Measurements from ENCODE around the gene SLC25A43.

The SLC25A43 gene

GRCh38 chrX:119410854-119411253, 11.7 kb downstream of the SLC25A43 start:
- H3K36me3 ChIP-seq (ENCODE audit: insufficient read depth, low read depth, low read length), result 0 out of 2 replicates have a peak, but pooled peaks cover 3% of the 10 kb centered on the region
- no peak overlapping the region for H3K27ac ChIP-seq (ENCODE audit: low read length)
- H3K4me3 ChIP-seq (ENCODE audit: low read length), result no peak overlapping the region
- no peak overlapping the region for H3K9ac ChIP-seq (ENCODE audit: low read depth, low read length)
- no peaks in the 10 kb centered on the region for H3K4me1 ChIP-seq (ENCODE audit: insufficient read depth, low read length)
- H3K9me3 ChIP-seq (ENCODE audit: insufficient read depth, low read depth, low read length), result no peaks in the 10 kb centered on the region
- no peaks in the 10 kb centered on the region for H3K27me3 ChIP-seq (ENCODE audit: insufficient read depth, low read length)

- Histone ChIP-seq H3K27me3 (ENCODE audit: insufficient read depth, low read length) (no peaks in the 10 kb centered on the region), H3K36me3 (ENCODE audit: insufficient read depth, low read depth, low read length) (no peaks in the 10 kb centered on the region), H3K9ac (ENCODE audit: low read depth, low read length) (no peak overlapping the region), H3K4me1 (ENCODE audit: insufficient read depth, low read length) (no peaks in the 10 kb centered on the region), H3K9me3 (ENCODE audit: insufficient read depth, low read depth, low read length) (no peaks in the 10 kb centered on the region), H3K4me3 (ENCODE audit: low read length) (no peak overlapping the region), H3K27ac (ENCODE audit: low read length) (no peak overlapping the region)
Observed at GRCh38 chrX:119411959-119412358, 12.8 kb downstream of the SLC25A43 start.

- no peak overlapping the region for H3K27ac ChIP-seq (ENCODE audit: low read length)
Observed at GRCh38 chrX:119417376-119417775, 18.2 kb downstream of the SLC25A43 start.

GRCh38 chrX:119417842-119418241, 18.7 kb downstream of the SLC25A43 start:
- no peak overlapping the region for H3K9ac ChIP-seq (ENCODE audit: low read depth, low read length)
- no peaks in the 10 kb centered on the region for H3K27me3 ChIP-seq (ENCODE audit: insufficient read depth, low read length)
- H3K4me1 ChIP-seq (ENCODE audit: insufficient read depth, low read length), result no peaks in the 10 kb centered on the region; the same call in 1 of the 2 replicates
- H3K27ac ChIP-seq (ENCODE audit: low read length), result no peak overlapping the region
- no peaks in the 10 kb centered on the region for H3K36me3 ChIP-seq (ENCODE audit: insufficient read depth, low read depth, low read length)
- H3K4me3 ChIP-seq (ENCODE audit: low read length), result no peak overlapping the region
- H3K9me3 ChIP-seq (ENCODE audit: insufficient read depth, low read depth, low read length), result no peaks in the 10 kb centered on the region

More at GRCh38 chrX:119417376-119417775, 18.2 kb downstream of the SLC25A43 start:
- H3K36me3 ChIP-seq (ENCODE audit: insufficient read depth, low read depth, low read length), result no peaks in the 10 kb centered on the region
- H3K27me3 ChIP-seq (ENCODE audit: insufficient read depth, low read length), result no peaks in the 10 kb centered on the region
- no peaks in the 10 kb centered on the region for H3K9me3 ChIP-seq (ENCODE audit: insufficient read depth, low read depth, low read length)
- H3K4me1 ChIP-seq (ENCODE audit: insufficient read depth, low read length), result no peaks in the 10 kb centered on the region; the same call in 1 of the 2 replicates
- no peak overlapping the region for H3K4me3 ChIP-seq (ENCODE audit: low read length)
- H3K9ac ChIP-seq (ENCODE audit: low read depth, low read length), result no peak overlapping the region

GRCh38 chrX:119419146-119419545, 20.0 kb downstream of the SLC25A43 start:
- Histone ChIP-seq H3K27me3 (ENCODE audit: insufficient read depth, low read length) (no peaks in the 10 kb centered on the region), H3K36me3 (ENCODE audit: insufficient read depth, low read depth, low read length) (no peaks in the 10 kb centered on the region), H3K9me3 (ENCODE audit: insufficient read depth, low read depth, low read length) (no peaks in the 10 kb centered on the region), H3K4me1 (ENCODE audit: insufficient read depth, low read length) (no peaks in the 10 kb centered on the region; the same call in 1 of the 2 replicates), H3K9ac (ENCODE audit: low read depth, low read length) (no peak overlapping the region), H3K4me3 (ENCODE audit: low read length) (no peak overlapping the region), H3K27ac (ENCODE audit: low read length) (no peak overlapping the region)

- no peak overlapping the region for H3K27ac ChIP-seq (ENCODE audit: low read length)
- no peak overlapping the region for H3K4me3 ChIP-seq (ENCODE audit: low read length)
- no peaks in the 10 kb centered on the region for H3K9me3 ChIP-seq (ENCODE audit: insufficient read depth, low read depth, low read length)
- no peaks in the 10 kb centered on the region; the same call in 1 of the 2 replicates for H3K4me1 ChIP-seq (ENCODE audit: insufficient read depth, low read length)
- H3K36me3 ChIP-seq (ENCODE audit: insufficient read depth, low read depth, low read length), result no peaks in the 10 kb centered on the region
- H3K9ac ChIP-seq (ENCODE audit: low read depth, low read length), result no peak overlapping the region
- H3K27me3 ChIP-seq (ENCODE audit: insufficient read depth, low read length), result no peaks in the 10 kb centered on the region
Observed at GRCh38 chrX:119419898-119420297, 20.8 kb downstream of the SLC25A43 start.

GRCh38 chrX:119421016-119421705, 22.0 kb downstream of the SLC25A43 start:
- Histone ChIP-seq H3K9me3 (ENCODE audit: insufficient read depth, low read depth, low read length) (no peaks in the 10 kb centered on the region), H3K4me1 (ENCODE audit: insufficient read depth, low read length) (no peaks in the 10 kb centered on the region; the same call in 1 of the 2 replicates), H3K36me3 (ENCODE audit: insufficient read depth, low read depth, low read length) (no peaks in the 10 kb centered on the region), H3K4me3 (ENCODE audit: low read length) (no peak overlapping the region), H3K9ac (ENCODE audit: low read depth, low read length) (no peak overlapping the region), H3K27me3 (ENCODE audit: insufficient read depth, low read length) (no peaks in the 10 kb centered on the region), H3K27ac (ENCODE audit: low read length) (no peak overlapping the region)

- Histone ChIP-seq H3K9me3 (ENCODE audit: insufficient read depth, low read depth, low read length) (no peaks in the 10 kb centered on the region), H3K4me3 (ENCODE audit: low read length) (no peak overlapping the region), H3K27ac (ENCODE audit: low read length) (no peak overlapping the region), H3K27me3 (ENCODE audit: insufficient read depth, low read length) (no peaks in the 10 kb centered on the region), H3K36me3 (ENCODE audit: insufficient read depth, low read depth, low read length) (no peaks in the 10 kb centered on the region), H3K4me1 (ENCODE audit: insufficient read depth, low read length) (no peaks in the 10 kb centered on the region; the same call in 1 of the 2 replicates), H3K9ac (ENCODE audit: low read depth, low read length) (no peak overlapping the region)
Observed at GRCh38 chrX:119423631-119424030, 24.5 kb downstream of the SLC25A43 start.

GRCh38 chrX:119424999-119425398, 25.9 kb downstream of the SLC25A43 start:
- no peaks in the 10 kb centered on the region; the same call in 1 of the 2 replicates for H3K4me1 ChIP-seq (ENCODE audit: insufficient read depth, low read length)
- H3K4me3 ChIP-seq (ENCODE audit: low read length), result no peak overlapping the region
- no peak overlapping the region for H3K27ac ChIP-seq (ENCODE audit: low read length)
- H3K36me3 ChIP-seq (ENCODE audit: insufficient read depth, low read depth, low read length), result no peaks in the 10 kb centered on the region
- no peaks in the 10 kb centered on the region for H3K27me3 ChIP-seq (ENCODE audit: insufficient read depth, low read length)
- H3K9me3 ChIP-seq (ENCODE audit: insufficient read depth, low read depth, low read length), result no peaks in the 10 kb centered on the region
- no peak overlapping the region for H3K9ac ChIP-seq (ENCODE audit: low read depth, low read length)

- Histone ChIP-seq H3K9me3 (ENCODE audit: insufficient read depth, low read depth, low read length) (no peaks in the 10 kb centered on the region), H3K27ac (ENCODE audit: low read length) (no peak overlapping the region), H3K9ac (ENCODE audit: low read depth, low read length) (no peak overlapping the region), H3K4me3 (ENCODE audit: low read length) (no peak overlapping the region), H3K4me1 (ENCODE audit: insufficient read depth, low read length) (no peaks in the 10 kb centered on the region; the same call in 1 of the 2 replicates), H3K36me3 (ENCODE audit: insufficient read depth, low read depth, low read length) (no peaks in the 10 kb centered on the region), H3K27me3 (ENCODE audit: insufficient read depth, low read length) (no peaks in the 10 kb centered on the region)
Observed at GRCh38 chrX:119427024-119427794, 28.1 kb downstream of the SLC25A43 start.

- Histone ChIP-seq H3K36me3 (ENCODE audit: insufficient read depth, low read depth, low read length) (no peaks in the 10 kb centered on the region), H3K9ac (ENCODE audit: low read depth, low read length) (no peak overlapping the region), H3K9me3 (ENCODE audit: insufficient read depth, low read depth, low read length) (no peaks in the 10 kb centered on the region), H3K27me3 (ENCODE audit: insufficient read depth, low read length) (no peaks in the 10 kb centered on the region), H3K4me1 (ENCODE audit: insufficient read depth, low read length) (no peaks in the 10 kb centered on the region; the same call in 1 of the 2 replicates), H3K4me3 (ENCODE audit: low read length) (no peak overlapping the region), H3K27ac (ENCODE audit: low read length) (no peak overlapping the region)
Observed at GRCh38 chrX:119427795-119428185, 28.7 kb downstream of the SLC25A43 start.

- H3K36me3 ChIP-seq (ENCODE audit: insufficient read depth, low read depth, low read length), result no peaks in the 10 kb centered on the region
Observed at GRCh38 chrX:119429471-119429870, 30.3 kb downstream of the SLC25A43 start.

More at GRCh38 chrX:119429471-119429870, 30.3 kb downstream of the SLC25A43 start:
- H3K27me3 ChIP-seq (ENCODE audit: insufficient read depth, low read length), result no peaks in the 10 kb centered on the region
- no peaks in the 10 kb centered on the region; the same call in 1 of the 2 replicates for H3K4me1 ChIP-seq (ENCODE audit: insufficient read depth, low read length)
- no peak overlapping the region for H3K9ac ChIP-seq (ENCODE audit: low read depth, low read length)
- H3K27ac ChIP-seq (ENCODE audit: low read length), result no peak overlapping the region
- no peaks in the 10 kb centered on the region for H3K9me3 ChIP-seq (ENCODE audit: insufficient read depth, low read depth, low read length)
- no peak overlapping the region for H3K4me3 ChIP-seq (ENCODE audit: low read length)
